GM12892 (cell line): Measurements from ENCODE around the gene MAPK14.

Experiments used
- POLR2A ChIP-seq: IDR thresholded peaks from 2 replicates; pipeline ENCODE4 v1.6.1; 2011; ENCODE audit warnings: low read depth, low read length, control low read depth
- POLR2AphosphoS5 ChIP-seq: IDR thresholded peaks from 2 replicates; pipeline ENCODE4 v1.6.1; 2011; ENCODE audit warnings: low read depth, low read length, control low read depth
- TAF1 ChIP-seq: IDR thresholded peaks from 2 replicates; pipeline ENCODE4 v1.6.1; 2011; ENCODE audit warnings: low read depth, mild to moderate bottlenecking, control low read depth, low read length, borderline replicate concordance

GRCh38 chr6:36127462-36128016 lies 99.9 kb downstream of the MAPK14 start:
- TF ChIP-seq TAF1: no peak
- TF ChIP-seq POLR2A: no peak
- no peak for TF ChIP-seq POLR2AphosphoS5
